ENCODE data around the gene ITIH4.

GRCh38 chr3:52860424-52860768, 29.9 kb upstream of the ITIH4 start:
- no peak for TF ChIP-seq CTCF (IDR thresholded peaks at IDR 0.05)
- TF ChIP-seq POLR2A (IDR thresholded peaks at IDR 0.05) = no peak
